IMR-90 (cell line): ENCODE data around the gene KIF22.

Experiments used
- CEBPB ChIP-seq: IDR thresholded peaks from 2 replicates; pipeline ENCODE4 v1.6.1; 2012; ENCODE audit warnings: low read depth, low read length, improper control_type of control experiment
- CHD1 ChIP-seq: IDR thresholded peaks from 2 replicates; pipeline ENCODE4 v1.6.1; 2012; ENCODE audit warnings: low read depth, low read length, improper control_type of control experiment
- MAFK ChIP-seq: IDR thresholded peaks from 2 replicates; pipeline ENCODE4 v1.6.1; 2012; ENCODE audit warnings: low read depth, low read length, improper control_type of control experiment
- MXI1 ChIP-seq: IDR thresholded peaks from 2 replicates; pipeline ENCODE4 v1.6.1; 2012; ENCODE audit warnings: low read depth, mild to moderate bottlenecking, low read length, moderate library complexity, borderline replicate concordance
- POLR2A ChIP-seq: IDR thresholded peaks from 2 replicates; pipeline ENCODE4 v1.6.1; 2012; ENCODE audit warnings: mild to moderate bottlenecking, low read depth, low read length
- RAD21 ChIP-seq: IDR thresholded peaks from 2 replicates; pipeline ENCODE4 v1.6.1; 2012; ENCODE audit warnings: low read length, improper control_type of control experiment
- RFX5 ChIP-seq: IDR thresholded peaks from 2 replicates; pipeline ENCODE4 v1.8.0; 2012; ENCODE audit warnings: low read depth, mild to moderate bottlenecking, low read length, moderate library complexity
- TF ChIP-seq, protein P1 (sequence below): conservative IDR thresholded peaks from 2 replicates; pipeline ENCODE4 v1.5.1; 2012; ENCODE audit warnings: mild to moderate bottlenecking, low read depth, low read length, improper control_type of control experiment
- TF ChIP-seq, protein P2 (sequence below): fragments of 150-350 bp; IDR thresholded peaks from 2 replicates; pipeline ENCODE4 v1.6.1; 2017; ENCODE audit warnings: mild to moderate bottlenecking, antibody characterized with exemption, low read length, low read depth

DNA sequence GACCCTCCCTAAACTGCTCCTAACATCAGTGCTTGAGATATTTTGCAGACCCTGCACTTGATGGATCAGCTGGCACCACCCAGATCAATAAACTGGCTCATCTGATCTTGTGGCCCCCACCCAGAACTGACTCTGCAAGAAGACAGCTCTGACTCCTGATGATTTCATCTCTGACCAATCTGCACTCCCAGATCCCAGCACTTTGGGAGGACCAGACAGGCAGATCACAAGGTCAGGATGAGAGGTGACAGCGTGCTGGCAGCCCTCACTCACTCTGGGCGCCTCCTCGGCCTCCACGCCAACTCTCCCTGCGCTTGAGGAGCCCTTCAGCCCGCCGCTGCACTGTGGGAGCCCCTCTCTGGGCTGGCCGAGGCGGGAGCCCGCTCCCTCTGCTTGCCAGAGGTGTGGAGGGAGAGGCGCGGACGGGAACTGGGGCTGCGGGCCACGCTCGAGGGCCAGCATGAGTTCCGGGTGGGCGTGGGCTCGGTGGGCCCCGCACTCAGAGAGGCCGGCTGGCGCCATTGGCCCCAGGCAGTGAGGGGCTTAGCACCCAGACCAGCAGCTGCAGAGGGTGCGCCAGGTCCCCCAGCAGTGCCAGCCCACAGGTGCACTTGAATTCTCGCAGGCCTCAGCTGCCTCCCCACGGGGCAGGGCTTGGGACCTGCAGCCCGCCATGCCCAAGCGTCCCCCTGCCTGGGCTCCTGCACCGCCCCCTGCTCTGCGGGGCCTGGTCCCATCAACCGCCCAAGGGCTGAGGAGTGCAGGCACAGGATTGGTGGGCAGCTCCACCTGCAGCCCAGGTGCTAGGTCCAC is 42.4 kb upstream of the KIF22 start:
- TF ChIP-seq, protein P1, sequence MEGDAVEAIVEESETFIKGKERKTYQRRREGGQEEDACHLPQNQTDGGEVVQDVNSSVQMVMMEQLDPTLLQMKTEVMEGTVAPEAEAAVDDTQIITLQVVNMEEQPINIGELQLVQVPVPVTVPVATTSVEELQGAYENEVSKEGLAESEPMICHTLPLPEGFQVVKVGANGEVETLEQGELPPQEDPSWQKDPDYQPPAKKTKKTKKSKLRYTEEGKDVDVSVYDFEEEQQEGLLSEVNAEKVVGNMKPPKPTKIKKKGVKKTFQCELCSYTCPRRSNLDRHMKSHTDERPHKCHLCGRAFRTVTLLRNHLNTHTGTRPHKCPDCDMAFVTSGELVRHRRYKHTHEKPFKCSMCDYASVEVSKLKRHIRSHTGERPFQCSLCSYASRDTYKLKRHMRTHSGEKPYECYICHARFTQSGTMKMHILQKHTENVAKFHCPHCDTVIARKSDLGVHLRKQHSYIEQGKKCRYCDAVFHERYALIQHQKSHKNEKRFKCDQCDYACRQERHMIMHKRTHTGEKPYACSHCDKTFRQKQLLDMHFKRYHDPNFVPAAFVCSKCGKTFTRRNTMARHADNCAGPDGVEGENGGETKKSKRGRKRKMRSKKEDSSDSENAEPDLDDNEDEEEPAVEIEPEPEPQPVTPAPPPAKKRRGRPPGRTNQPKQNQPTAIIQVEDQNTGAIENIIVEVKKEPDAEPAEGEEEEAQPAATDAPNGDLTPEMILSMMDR, result no peak
- no peak for TF ChIP-seq POLR2A
- TF ChIP-seq CEBPB, result no peak
- no peak for TF ChIP-seq RFX5
- TF ChIP-seq, protein P2, sequence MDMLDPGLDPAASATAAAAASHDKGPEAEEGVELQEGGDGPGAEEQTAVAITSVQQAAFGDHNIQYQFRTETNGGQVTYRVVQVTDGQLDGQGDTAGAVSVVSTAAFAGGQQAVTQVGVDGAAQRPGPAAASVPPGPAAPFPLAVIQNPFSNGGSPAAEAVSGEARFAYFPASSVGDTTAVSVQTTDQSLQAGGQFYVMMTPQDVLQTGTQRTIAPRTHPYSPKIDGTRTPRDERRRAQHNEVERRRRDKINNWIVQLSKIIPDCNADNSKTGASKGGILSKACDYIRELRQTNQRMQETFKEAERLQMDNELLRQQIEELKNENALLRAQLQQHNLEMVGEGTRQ, result no peak
- TF ChIP-seq RAD21, result no peak
- TF ChIP-seq CHD1, result no peak
- no peak for TF ChIP-seq MAFK
- no peak for TF ChIP-seq MXI1
